NCI-H524 (cell line): ENCODE results near the gene ZNF783.

ENCODE experiments used
- DNase-seq, 2 experiments: peaks; one replicate each; lab custom pipeline; 2025; lab: John Stamatoyannopoulos, UW

Gene ZNF783

GRCh38 chr7:149281508-149282330 is 19.7 kb downstream of the ZNF783 start:
- DNase-seq: no peak

DNA sequence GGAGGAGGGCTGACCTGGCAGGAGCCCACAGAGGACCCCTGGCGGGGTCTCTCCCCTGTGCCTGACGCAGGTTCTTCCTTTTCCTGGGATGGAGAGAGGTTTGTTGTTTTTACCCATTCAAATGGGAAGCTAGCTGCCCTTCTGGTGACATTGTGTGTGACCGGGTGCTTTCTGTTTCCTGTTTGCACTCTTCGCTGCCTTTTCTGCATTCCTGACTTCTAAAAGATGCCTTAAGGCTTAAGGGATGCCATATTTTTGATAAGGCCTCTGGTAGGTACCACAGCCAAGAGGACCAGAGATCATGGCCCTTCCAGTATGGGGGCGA is 20.3 kb downstream of the ZNF783 start:
- DNase-seq: no peak

- no peak for DNase-seq
Measured at GRCh38 chr7:149283321-149283720, 21.3 kb downstream of the ZNF783 start.

- DNase-seq: no peak
Measured at GRCh38 chr7:149284343-149284742, 22.3 kb downstream of the ZNF783 start.

GRCh38 chr7:149284850-149285585 is 23.0 kb downstream of the ZNF783 start:
- peak; percentile 43 to 87 for DNase-seq

DNA sequence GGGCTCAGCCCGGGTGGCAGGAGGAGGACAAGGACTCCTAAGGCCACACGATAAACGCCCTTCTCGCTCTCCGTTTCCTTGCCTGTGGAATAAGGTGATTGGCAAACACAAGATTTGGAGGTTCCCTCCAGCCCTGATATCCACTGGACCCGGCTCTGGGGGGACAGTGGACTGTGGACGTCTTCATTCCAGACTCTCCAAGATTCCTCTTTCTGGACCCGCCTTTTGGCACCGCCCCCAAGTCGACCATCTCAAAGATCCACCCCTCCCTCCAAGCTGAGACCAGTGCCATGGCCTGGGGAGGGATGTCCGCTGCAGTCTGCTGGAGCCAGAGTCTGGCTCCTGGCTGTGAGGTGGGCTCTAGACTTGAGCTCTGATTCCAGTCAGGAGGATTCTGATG is 23.6 kb downstream of the ZNF783 start:
- DNase-seq: peak in 1 of 2 experiments; percentile 2

DNA sequence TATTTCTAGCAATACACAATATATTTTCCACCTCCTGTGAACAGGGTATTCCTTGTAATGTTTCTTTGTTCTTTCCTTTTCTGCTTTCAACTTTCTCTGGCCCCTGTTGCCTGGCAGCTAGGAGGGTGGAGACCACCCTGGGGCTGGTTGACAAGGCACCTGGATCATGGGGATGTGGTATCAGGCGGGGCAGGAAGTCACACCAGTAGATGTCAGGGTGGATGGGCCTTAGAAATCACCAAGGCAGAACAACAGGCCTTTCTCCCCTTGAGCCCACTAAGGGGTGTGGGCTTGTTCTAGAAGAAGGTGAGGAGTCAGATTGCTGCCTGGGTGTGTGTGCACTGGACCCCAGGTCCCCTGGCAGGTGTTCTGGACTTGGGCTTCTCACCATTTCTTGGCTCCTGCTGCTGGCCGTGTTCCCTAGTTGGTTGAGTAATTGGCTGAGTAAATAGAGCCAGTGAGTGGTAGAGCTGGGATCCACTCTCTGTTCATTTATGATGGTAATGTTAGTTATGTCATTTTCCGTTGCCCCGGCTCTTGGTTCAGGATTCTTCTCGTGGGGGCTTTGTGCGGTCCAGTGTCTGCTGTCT is 24.9 kb downstream of the ZNF783 start:
- DNase-seq: no peak

GRCh38 chr7:149287622-149288021 is 25.6 kb downstream of the ZNF783 start:
- no peak for DNase-seq

DNA sequence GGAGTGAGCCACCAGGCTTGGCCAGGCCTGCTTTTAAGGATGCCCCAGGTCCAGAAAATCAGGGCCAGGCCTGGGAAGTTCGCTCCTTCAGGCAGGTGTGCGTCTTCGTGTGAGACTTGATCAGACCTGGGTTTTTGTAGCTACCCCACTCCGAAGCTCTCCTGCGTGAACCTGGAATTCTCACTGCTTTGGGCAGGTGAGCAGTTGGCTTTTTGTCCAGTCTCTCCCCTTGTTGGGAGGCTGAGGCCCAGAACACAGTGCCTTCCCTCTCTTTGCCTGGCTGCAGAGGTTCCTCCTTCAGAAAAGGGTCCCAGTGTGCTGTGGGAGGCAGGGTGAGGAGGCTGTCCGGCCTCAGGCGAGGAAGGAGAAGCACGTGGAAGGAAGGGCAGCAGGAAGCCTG is 27.3 kb downstream of the ZNF783 start:
- DNase-seq: no peak

GRCh38 chr7:149289856-149290255 is 27.9 kb downstream of the ZNF783 start:
- DNase-seq: no peak

GRCh38 chr7:149291036-149291780 is 29.2 kb downstream of the ZNF783 start:
- DNase-seq: no peak

- no peak for DNase-seq
Measured at GRCh38 chr7:149291781-149292461, 29.9 kb downstream of the ZNF783 start.

DNA sequence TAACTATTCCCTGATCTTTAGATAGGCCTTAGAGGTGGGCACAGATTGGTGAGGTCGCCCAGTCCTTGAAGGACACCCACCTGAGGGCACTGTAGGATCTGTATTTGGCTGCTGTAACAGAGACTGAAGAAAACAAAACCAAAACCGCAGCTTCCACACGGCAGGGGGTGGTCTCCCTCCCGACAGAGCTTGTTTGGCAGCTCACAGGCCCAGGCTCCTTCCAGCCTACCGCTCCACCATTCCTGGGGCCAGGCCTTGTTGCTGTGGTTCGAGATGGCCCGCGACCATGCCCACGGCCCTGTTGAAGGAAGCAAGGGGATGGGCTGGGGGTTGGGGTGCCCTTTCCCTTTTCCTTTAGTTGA is 30.4 kb downstream of the ZNF783 start:
- no peak for DNase-seq

DNA sequence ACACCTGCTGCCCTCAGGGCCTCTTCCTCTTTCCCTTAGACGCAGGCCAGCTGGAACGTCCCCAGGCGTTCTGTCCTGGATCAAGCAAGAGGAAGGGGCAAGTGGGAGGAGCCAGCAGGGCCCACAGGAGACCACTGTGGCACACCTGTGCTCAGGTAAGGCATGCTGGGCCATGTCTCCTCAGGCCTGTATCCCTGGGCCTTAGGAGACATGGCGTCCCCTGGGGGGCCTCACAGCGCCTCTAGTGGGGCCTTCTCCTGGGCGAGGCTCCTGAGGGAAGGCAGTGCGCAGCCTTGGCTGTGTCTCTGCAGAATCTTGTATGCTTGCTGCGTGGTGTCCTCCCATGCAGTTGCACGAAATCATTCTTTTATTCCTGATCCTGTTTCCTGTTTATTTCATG is 31.3 kb downstream of the ZNF783 start:
- DNase-seq: no peak

DNA sequence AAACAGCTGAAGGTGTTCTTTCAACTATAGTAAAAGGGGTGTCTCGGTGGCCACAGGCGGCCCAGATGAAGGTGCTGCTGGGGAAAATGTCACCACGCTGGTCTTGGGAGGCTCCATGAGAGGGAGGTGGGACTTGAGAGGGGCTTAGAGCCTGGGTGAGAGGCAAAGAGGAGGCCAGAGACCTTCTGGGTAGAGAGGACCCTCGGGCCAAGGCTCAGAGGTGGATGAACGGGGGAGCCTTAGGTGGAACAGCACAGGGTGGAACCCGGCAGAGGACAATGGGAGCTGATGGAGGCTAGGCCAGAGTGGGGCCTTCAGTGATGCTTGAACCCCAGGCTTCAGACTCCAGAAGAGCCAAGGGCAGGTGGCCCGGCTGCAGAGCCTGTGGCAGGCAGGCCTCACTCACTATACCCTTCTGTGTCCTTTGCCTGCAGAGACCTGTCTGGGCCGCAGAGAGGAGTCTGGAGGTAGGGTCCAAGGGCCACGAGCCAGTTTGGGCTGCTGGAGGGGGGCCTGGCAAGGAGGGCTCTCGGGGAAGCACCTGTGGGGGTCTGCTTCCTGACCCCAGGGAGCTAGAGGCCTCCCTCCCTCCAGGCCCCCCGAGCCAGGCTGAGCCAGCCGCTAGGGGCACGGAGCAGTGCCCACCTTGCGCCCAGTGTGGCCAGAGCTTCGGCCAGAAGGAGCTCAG is 32.1 kb downstream of the ZNF783 start:
- DNase-seq: no peak

GRCh38 chr7:149294634-149295480 is 32.9 kb downstream of the ZNF783 start:
- no peak for DNase-seq

- no peak for DNase-seq
Measured at GRCh38 chr7:149295481-149295850, 33.5 kb downstream of the ZNF783 start.

DNA sequence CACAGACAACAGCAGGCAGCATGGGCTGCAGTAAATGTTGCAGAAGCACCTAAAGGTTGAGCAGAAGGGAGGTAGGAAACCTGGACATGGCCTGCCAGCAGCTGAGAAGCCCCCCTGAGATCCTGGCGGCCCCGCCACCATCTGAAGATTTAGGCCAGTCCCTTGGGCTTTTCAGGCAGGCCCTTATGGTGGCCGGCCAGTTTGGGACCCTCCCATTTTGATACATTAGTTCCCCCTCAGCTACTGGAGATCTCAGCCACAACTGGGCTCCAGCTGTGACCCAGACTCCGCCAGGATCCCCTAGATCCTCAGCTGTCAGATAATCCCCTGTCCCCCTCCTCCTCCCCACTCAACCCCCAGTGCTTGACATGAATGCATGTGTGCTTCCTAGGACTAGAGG is 34.4 kb downstream of the ZNF783 start:
- DNase-seq: peak in 1 of 2 experiments; percentile 89

- no peak for DNase-seq
Measured at GRCh38 chr7:149297034-149297755, 35.2 kb downstream of the ZNF783 start.
